ENCODE results near the gene STRAP.

GRCh38 chr12:15933751-15934150 lies 51.6 kb downstream of the STRAP start:
- TF ChIP-seq, protein P1, sequence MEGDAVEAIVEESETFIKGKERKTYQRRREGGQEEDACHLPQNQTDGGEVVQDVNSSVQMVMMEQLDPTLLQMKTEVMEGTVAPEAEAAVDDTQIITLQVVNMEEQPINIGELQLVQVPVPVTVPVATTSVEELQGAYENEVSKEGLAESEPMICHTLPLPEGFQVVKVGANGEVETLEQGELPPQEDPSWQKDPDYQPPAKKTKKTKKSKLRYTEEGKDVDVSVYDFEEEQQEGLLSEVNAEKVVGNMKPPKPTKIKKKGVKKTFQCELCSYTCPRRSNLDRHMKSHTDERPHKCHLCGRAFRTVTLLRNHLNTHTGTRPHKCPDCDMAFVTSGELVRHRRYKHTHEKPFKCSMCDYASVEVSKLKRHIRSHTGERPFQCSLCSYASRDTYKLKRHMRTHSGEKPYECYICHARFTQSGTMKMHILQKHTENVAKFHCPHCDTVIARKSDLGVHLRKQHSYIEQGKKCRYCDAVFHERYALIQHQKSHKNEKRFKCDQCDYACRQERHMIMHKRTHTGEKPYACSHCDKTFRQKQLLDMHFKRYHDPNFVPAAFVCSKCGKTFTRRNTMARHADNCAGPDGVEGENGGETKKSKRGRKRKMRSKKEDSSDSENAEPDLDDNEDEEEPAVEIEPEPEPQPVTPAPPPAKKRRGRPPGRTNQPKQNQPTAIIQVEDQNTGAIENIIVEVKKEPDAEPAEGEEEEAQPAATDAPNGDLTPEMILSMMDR (conservative IDR thresholded peaks at IDR 0.05 in 1 of 2, IDR thresholded peaks at IDR 0.05 in 1 of 2; ENCODE audit: extremely low read depth in 1 of 2, insufficient read depth in 1 of 2, low read depth in 1 of 2, low read length in 2 of 2): no peak
- no peak for TF ChIP-seq EZH2 (IDR thresholded peaks at IDR 0.05; ENCODE audit: borderline replicate concordance, low read length)

All from mammary epithelial cell (primary cell).